Measurements from ENCODE around the gene SCAMP3.

Gene SCAMP3

GRCh38 chr1:155208541-155209311 lies 53.4 kb downstream of the SCAMP3 start, which contains the start of gene MTX1:
Gene MTX1 (plus strand): TSS chr1:155208695. CDS start chr1:155208805, 110 bp downstream.
- no peak for TF ChIP-seq JUND (IDR thresholded peaks at IDR 0.05; ENCODE audit: low read depth)
- in situ Hi-C loops (cut with HindIII; ENCODE audit: low pct_unique_long_range_greater_than_20kb, low sequenced_read_pairs) = no loop called here
- peak; percentile 71 to 81 for DNase-seq (ENCODE audit: low read depth in 1 of 2, low spot score in 1 of 2)

GRCh38 chr1:155207806-155208540 lies 54.2 kb downstream of the SCAMP3 start, which contains the start of gene THBS3:
Gene THBS3 (minus strand): TSS chr1:155207897. CDS start chr1:155207876, 21 bp downstream.
- in situ Hi-C loops (cut with HindIII; ENCODE audit: low pct_unique_long_range_greater_than_20kb, low sequenced_read_pairs) = no loop called here
- no peak for TF ChIP-seq JUND (IDR thresholded peaks at IDR 0.05; ENCODE audit: low read depth)
- no peak for DNase-seq (ENCODE audit: low read depth in 1 of 2, low spot score in 1 of 2)

- DNase-seq (ENCODE audit: low read depth in 1 of 2, low spot score in 1 of 2) = peak; percentile 74 to 93
- in situ Hi-C loops (cut with HindIII; ENCODE audit: low pct_unique_long_range_greater_than_20kb, low sequenced_read_pairs) = no loop called here
- no peak for TF ChIP-seq JUND (IDR thresholded peaks at IDR 0.05; ENCODE audit: low read depth)
These were observed 55.0 kb downstream of the SCAMP3 start for GRCh38 chr1:155206891-155207805.

Measured in T47D (cell line).